Endodermal cell (in vitro differentiated cells): ENCODE measurements around the gene NEGR1. TPM values are rescaled to one million over a fixed set of nuclear protein-coding genes. Genes with fewer than 3 reads are reported as not detected.
A peak's percentile ranks its signal among the peaks of the same experiment; 100 is the strongest.

ENCODE experiments used
- DNase-seq: peaks from one replicate; pipeline ENCODE4 v3.0.0-alpha.2; 2017
- H3K27ac ChIP-seq: 2 replicates; pipeline ENCODE4 v1.5.1; 2013; ENCODE audit warnings: mild to moderate bottlenecking, low read depth, low read length, moderate library complexity
- H3K27me3 ChIP-seq: 2 replicates; pipeline ENCODE4 v1.6.1; 2013; ENCODE audit warnings: mild to moderate bottlenecking, low read length, moderate library complexity; ENCODE audit not compliant: insufficient read depth, control insufficient read depth, poor library complexity, severe bottlenecking
- H3K36me3 ChIP-seq: 2 replicates; pipeline ENCODE4 v1.7.0; 2013; ENCODE audit warnings: mild to moderate bottlenecking, low read length, moderate library complexity; ENCODE audit not compliant: control insufficient read depth, insufficient read depth
- H3K4me1 ChIP-seq: one replicate; pipeline ENCODE4 v1.7.0; 2013; ENCODE audit warnings: low read length; ENCODE audit not compliant: control insufficient read depth, insufficient read depth
- H3K4me3 ChIP-seq: 2 replicates; pipeline ENCODE4 v1.5.1; 2013; ENCODE audit warnings: mild to moderate bottlenecking, low read length, moderate library complexity
- H3K9ac ChIP-seq: 2 replicates; pipeline ENCODE4 v1.6.1; 2013; ENCODE audit warnings: mild to moderate bottlenecking, low read length, moderate library complexity; ENCODE audit not compliant: poor library complexity, severe bottlenecking; ENCODE audit errors: extremely low read depth
- H3K9me3 ChIP-seq: 2 replicates; pipeline ENCODE4 v1.6.1; 2013; ENCODE audit warnings: mild to moderate bottlenecking, low read length, moderate library complexity; ENCODE audit not compliant: control insufficient read depth
- H3K27ac Mint-ChIP-seq: 2 replicates; pipeline ENCODE4 v1.8.0; 2020; ENCODE audit warnings: mixed read lengths
- H3K27me3 Mint-ChIP-seq: 2 replicates; pipeline ENCODE4 v1.8.0; 2021; ENCODE audit warnings: mild to moderate bottlenecking, mixed read lengths; ENCODE audit not compliant: insufficient read depth
- H3K36me3 Mint-ChIP-seq: 2 replicates; pipeline ENCODE4 v1.8.0; 2020; ENCODE audit warnings: low read depth, mixed read lengths
- H3K4me1 Mint-ChIP-seq: 2 replicates; pipeline ENCODE4 v1.8.0; 2020; ENCODE audit warnings: mixed read lengths
- H3K4me3 Mint-ChIP-seq: 2 replicates; pipeline ENCODE4 v1.8.0; 2020; ENCODE audit warnings: mild to moderate bottlenecking, moderate library complexity, mixed read lengths
- H3K9me3 Mint-ChIP-seq: 2 replicates; pipeline ENCODE4 v1.8.0; 2020; ENCODE audit warnings: mild to moderate bottlenecking, mixed read lengths
- CTCF ChIP-seq: fragments of 200-600 bp; sonication (generic); conservative IDR thresholded peaks from 2 replicates; pipeline ENCODE4 v1.5.0; 2021; ENCODE audit warnings: antibody characterized with exemption, mild to moderate bottlenecking
- WGBS, 2 experiments: methylation state at CpG; one replicate each; pipeline versions ENCODE4 v1.1.5 to v1.1.7; 2013; ENCODE audit warnings: missing lambda C conversion rate in 2 of 2, mixed read lengths in 1 of 2; ENCODE audit not compliant: insufficient coverage in 1 of 2, insufficient read length in 1 of 2; 5-methylcytosine and 5-hydroxymethylcytosine counted together
- total RNA-seq, 2 donors: library from RNA; stranded (reverse); fragmentation: NEBNext Ultra II Directional in 1 of 2; extraction: Animal tissue kit (Norgen Biotek cat#: 25700) in 1 of 2; gene quantifications; 2 replicates in 1 of 2; 3 replicates in 1 of 2; pipeline ENCODE4 v1.2.1, GENCODE V29; 2021

Gene NEGR1
- total RNA-seq, 2 donors from 2014 or later: 1.5 to 2.1 TPM

DNA sequence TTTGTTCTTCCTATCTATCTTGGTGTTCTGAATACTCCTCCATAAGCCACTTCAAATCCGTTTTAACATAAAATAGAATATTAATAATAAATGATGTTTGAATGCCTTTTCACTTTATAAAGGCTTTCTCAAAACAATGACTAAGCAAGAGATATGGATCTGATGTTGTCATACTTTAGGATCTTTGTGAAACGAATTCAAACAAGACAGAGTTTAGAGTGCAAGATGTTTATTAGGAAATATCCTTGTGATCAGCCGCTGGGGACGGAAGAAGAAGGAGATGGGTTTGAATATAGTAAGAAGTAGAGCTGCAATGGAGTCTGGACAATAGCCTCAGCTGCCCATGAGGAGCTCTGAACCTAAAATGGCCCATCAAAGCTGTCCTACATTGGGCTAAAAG lies 351.8 kb downstream of the NEGR1 start:
- H3K36me3 Mint-ChIP-seq: no peaks in the 10 kb centered on the region
- DNase-seq: no peak
- no peaks in the 10 kb centered on the region for H3K4me1 Mint-ChIP-seq
- H3K9me3 Mint-ChIP-seq: no peaks in the 10 kb centered on the region
- no peak overlapping the region for H3K27ac ChIP-seq
- no peak overlapping the region for H3K27ac Mint-ChIP-seq
- H3K27me3 ChIP-seq: no peaks in the 10 kb centered on the region
- no peaks in the 10 kb centered on the region for H3K27me3 Mint-ChIP-seq
- no peak overlapping the region for H3K4me3 Mint-ChIP-seq
- H3K9me3 ChIP-seq: no peaks in the 10 kb centered on the region
- no peaks in the 10 kb centered on the region for H3K4me1 ChIP-seq
- no peaks in the 10 kb centered on the region for H3K36me3 ChIP-seq
- 89 to 92% methylated on average over 3 of the region's 4 CpGs for WGBS, 2 experiments
- H3K9ac ChIP-seq: no peak overlapping the region
- H3K4me3 ChIP-seq: no peak overlapping the region
- no peak for TF ChIP-seq CTCF

DNA sequence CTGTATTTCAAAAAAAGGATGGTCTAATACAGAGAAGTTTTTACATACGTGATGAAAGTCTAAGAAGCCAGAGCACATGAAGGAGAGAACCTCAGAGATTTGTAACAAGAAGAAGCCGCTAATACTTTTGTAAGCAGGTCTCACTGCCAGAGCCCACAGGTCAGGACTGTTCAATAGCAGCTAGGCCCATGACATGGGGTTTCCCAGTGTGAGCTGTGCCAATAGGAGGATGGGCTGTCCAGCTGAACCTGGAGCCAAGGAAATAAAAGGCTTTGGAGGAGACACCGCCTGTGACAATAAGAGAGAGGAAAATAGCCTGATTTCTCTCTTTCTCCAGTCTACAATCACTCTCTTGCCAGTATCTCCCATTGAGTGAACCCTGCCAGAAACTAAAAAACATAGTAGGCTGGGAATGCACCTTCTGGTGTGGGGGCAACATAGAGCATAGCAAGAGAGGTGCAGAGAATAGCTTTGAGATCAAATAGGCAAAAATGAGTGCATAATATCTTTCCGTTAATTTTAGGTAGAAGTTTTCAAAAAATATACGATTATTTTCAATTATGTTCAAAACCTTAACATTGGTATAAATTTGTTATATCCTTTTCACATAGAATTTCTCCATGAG lies 360.3 kb downstream of the NEGR1 start:
- H3K27ac ChIP-seq: no peak overlapping the region
- H3K9ac ChIP-seq: no peak overlapping the region
- H3K27me3 ChIP-seq: no peaks in the 10 kb centered on the region
- Mint-ChIP-seq H3K9me3 (no peaks in the 10 kb centered on the region), H3K4me3 (no peak overlapping the region), H3K27me3 (no peaks in the 10 kb centered on the region), H3K27ac (no peak overlapping the region), H3K4me1 (peaks cover 13% of the 10 kb centered on the region), H3K36me3 (no peaks in the 10 kb centered on the region)
- no peak overlapping the region for H3K4me3 ChIP-seq
- H3K9me3 ChIP-seq: no peaks in the 10 kb centered on the region
- peak; percentile 56 for TF ChIP-seq CTCF
- WGBS, 2 experiments: 60 to 87% methylated on average over 2 to 5 of the region's 5 CpGs
- DNase-seq: no peak
- peaks cover 4% of the 10 kb centered on the region for H3K4me1 ChIP-seq
- H3K36me3 ChIP-seq: no peaks in the 10 kb centered on the region

GRCh38 chr1:71921204-71921603 lies 361.1 kb downstream of the NEGR1 start:
- no peak for DNase-seq
- no peaks in the 10 kb centered on the region for H3K27me3 ChIP-seq
- no peaks in the 10 kb centered on the region for H3K9me3 ChIP-seq
- H3K4me3 ChIP-seq: no peak overlapping the region
- H3K36me3 Mint-ChIP-seq: no peaks in the 10 kb centered on the region
- H3K4me1 ChIP-seq: peaks cover 4% of the 10 kb centered on the region
- no peak for TF ChIP-seq CTCF
- WGBS, 2 experiments: 96% methylated on average over 1 of the region's 1 CpG; no CpG with 5 or more reads in 1 of the 2 experiments
- no peak overlapping the region for H3K27ac Mint-ChIP-seq
- H3K36me3 ChIP-seq: no peaks in the 10 kb centered on the region
- no peaks in the 10 kb centered on the region for H3K9me3 Mint-ChIP-seq
- no peak overlapping the region for H3K4me3 Mint-ChIP-seq
- H3K27ac ChIP-seq: no peak overlapping the region
- no peak overlapping the region for H3K9ac ChIP-seq
- peaks cover 13% of the 10 kb centered on the region for H3K4me1 Mint-ChIP-seq
- H3K27me3 Mint-ChIP-seq: no peaks in the 10 kb centered on the region
